Measurements from ENCODE around the gene JARID2.

JARID2 gene

GRCh38 chr6:15513801-15514711 lies 268.2 kb downstream of the JARID2 start:
- DNase-seq = no peak

- DNase-seq = no peak
Measured at GRCh38 chr6:15515226-15515625, 269.4 kb downstream of the JARID2 start.

- no peak for DNase-seq
Measured at GRCh38 chr6:15515660-15516375, 269.9 kb downstream of the JARID2 start.

GRCh38 chr6:15516378-15516777 lies 270.5 kb downstream of the JARID2 start:
- no peak for DNase-seq

- no peak for DNase-seq
Measured at GRCh38 chr6:15516923-15517560, 271.2 kb downstream of the JARID2 start.

GRCh38 chr6:15517600-15517999 lies 271.7 kb downstream of the JARID2 start:
- DNase-seq = no peak

GRCh38 chr6:15518057-15518456 lies 272.2 kb downstream of the JARID2 start:
- DNase-seq = no peak

- DNase-seq = no peak
Measured at GRCh38 chr6:15518878-15519277, 273.0 kb downstream of the JARID2 start.

GRCh38 chr6:15519681-15520080 lies 273.8 kb downstream of the JARID2 start:
- no peak for DNase-seq

GRCh38 chr6:15520626-15521203 lies 274.8 kb downstream of the JARID2 start:
- DNase-seq = no peak

GRCh38 chr6:15521582-15521981 lies 275.7 kb downstream of the JARID2 start:
- DNase-seq = no peak

- no peak for DNase-seq
Measured at GRCh38 chr6:15522026-15522425, 276.2 kb downstream of the JARID2 start.

GRCh38 chr6:15522427-15522826 lies 276.6 kb downstream of the JARID2 start:
- no peak for DNase-seq

- no peak for DNase-seq
Measured at GRCh38 chr6:15522856-15523529, 277.1 kb downstream of the JARID2 start.

- DNase-seq = no peak
Measured at GRCh38 chr6:15523679-15524630, 278.1 kb downstream of the JARID2 start.

- DNase-seq = no peak
Measured at GRCh38 chr6:15524861-15525401, 279.1 kb downstream of the JARID2 start.

- DNase-seq = no peak
Measured at GRCh38 chr6:15526212-15526701, 280.4 kb downstream of the JARID2 start.

GRCh38 chr6:15527838-15528617 lies 282.2 kb downstream of the JARID2 start:
- no peak for DNase-seq

- no peak for DNase-seq
Measured at GRCh38 chr6:15528870-15529269, 283.0 kb downstream of the JARID2 start.

- DNase-seq = no peak
Measured at GRCh38 chr6:15530411-15530810, 284.5 kb downstream of the JARID2 start.

Data from GOT3 (cell line).